Cerebellar cortex (tissue), 1 donor: Measurements from ENCODE around the gene GALNT12.

ENCODE experiments used
- DNase-seq: peaks from one replicate; pipeline ENCODE4 v3.0.0-alpha.2; 2015; ENCODE audit warnings: low spot score

Gene GALNT12

DNA sequence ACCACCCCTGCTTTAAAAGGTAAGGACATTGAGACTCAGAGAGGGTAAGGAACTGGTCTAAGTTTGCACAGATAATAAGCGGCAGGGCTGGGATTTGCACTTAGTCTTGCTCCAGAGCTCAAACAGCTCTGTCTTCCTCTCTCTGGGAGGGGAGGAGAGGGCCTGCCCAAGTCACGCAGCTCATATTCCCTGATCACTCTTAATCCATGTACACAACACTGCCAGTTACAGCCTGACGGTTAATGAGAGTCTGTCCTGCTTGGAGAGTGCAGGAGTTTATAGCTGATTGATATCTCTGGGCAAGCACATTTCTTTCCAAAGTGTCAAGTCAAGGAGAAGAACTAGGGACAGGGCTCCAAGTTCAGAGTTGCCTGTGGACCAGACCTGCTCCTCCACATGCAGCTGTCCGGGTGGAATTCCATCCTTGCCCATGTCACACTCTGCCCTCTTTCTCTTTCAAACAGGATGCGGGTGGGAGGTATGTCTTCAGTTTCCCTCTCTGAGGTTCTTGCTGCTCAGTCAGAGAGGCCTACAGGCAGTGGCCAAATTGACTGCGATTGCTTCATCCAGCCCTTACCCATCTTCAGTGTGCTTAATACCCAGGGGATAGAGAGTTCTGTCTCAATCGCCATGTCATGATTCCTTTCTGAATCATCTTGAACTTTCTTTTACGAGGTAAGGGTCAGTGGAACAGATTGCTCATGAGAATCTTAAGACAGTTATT is 54.5 kb downstream of the GALNT12 start:
- no peak for DNase-seq

DNA sequence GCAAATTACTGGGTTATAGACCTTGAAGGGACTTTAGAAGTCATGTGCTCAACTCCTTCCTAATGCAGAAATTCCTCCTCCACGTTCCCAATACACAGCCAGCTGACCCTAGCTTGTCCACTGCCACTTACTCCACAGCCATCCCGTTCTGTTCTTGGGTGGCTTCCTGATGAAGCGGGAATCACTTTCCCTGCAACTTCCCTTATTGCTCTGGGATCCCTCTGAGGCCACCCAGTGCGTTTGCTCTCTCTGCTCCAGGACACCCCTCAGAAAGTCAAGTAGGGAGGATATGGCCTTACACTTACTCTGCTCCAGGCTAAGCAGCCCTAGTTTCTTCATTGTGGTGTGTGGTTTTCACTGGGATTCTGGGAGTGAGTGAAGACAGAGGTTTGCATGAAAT is 55.5 kb downstream of the GALNT12 start:
- no peak for DNase-seq

DNA sequence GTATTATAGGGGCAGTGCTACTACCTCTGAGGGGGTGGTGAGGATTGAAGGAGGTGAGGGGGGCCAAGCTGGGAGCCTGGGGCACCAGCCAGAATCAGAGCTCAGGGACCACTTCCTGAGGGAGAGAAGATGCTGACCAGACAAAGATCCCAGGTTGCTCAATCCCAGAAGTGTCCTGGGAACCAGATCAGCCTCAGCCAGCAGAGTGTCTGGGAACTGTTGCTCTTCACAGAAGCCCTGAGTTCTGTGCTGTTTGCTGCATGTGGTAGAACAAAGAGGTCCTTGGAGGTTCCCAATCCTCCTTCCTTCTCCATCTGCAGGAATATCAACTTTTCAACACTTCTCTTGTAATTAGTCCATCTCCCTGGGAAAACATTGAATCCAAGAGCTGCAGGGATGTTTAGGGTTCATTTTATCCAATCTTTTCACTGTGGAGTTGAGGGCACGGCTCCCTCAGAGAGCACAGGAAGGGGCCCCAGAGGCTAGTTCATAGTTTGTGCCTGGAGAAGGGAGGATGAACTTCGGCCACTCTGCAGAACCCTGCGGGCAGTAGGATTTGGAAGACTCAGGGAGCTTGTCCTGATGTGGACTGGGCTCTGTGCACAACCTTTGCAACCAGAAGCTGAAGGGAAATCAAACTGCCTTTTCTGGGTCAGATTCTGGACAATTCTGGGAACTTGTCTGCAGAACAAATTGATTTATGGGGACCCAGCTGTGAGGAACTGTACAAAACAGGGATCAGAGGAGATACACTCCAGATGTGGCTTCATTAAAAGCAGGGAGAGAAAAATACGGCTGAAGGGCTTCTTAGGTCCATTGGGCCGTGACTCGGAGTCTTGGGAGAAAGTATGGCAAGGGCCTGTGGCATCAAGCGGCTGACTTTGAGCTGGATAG is 57.1 kb downstream of the GALNT12 start:
- DNase-seq = no peak

DNA sequence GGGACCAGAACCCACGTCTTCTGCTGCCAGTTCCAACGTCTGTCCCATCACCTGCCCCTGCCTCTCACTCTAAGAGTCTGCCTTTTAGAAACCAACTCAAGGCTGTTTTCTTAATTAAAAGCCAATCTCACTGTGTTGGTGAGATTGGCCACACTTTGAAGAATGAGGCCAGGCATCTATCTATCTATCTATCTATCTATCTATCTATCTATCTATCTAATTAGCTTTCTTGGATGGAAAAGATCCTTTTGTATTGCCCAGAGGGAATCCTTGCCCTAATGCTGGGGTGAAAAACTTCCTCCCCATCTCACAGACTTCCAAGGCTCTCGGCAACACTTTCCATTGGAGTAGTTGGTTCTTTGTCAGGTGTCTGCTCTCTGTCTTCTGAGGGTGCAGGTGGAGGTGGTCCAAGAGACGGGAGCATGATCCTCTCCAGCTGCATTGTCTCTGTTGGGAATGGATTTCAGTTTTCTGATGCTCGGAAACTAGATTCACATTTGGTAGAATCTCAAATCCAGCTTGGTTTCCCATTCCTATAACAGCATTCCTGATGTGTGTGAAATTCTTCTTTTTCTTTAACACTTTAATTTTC is 57.9 kb downstream of the GALNT12 start:
- no peak for DNase-seq

- DNase-seq = no peak
Observed at GRCh38 chr9:98866435-98867102, 59.1 kb downstream of the GALNT12 start.

- no peak for DNase-seq
Observed at GRCh38 chr9:98867103-98867428, 59.6 kb downstream of the GALNT12 start.

DNA sequence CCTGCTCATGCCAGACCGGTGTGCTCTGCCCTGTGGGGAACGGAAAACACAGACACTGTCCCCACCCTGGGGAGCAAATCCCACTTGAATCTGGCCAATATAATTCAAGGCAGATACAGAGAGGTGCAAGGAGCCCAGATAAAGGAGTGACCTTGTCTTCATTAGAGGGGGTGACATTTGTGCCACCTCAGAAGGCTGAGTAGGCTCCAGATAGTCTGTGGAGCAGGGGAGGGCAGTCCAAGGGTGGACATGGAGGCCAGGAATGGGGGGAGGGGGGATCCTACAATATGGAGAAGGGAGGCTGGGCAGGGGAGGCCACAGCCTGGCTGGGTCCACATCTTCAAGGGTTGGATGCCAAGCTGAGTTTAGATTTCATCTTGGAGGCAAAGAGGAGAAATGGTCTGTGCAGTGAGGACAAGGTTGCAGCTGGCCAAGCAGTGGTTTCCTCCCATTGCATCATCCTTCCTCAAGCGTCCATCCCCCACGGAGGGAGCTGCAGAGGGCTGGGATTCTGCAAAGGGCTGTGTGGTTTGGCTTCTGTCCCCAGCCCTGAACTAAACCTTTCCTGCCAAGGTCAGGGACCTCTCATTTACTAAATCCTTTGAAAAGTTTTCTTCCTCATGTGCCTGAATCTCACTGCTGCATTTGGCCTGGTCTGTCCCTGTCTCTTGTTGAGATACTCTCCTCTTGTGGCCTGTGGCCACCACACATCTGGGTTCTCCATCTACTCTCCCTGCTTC is 60.1 kb downstream of the GALNT12 start:
- DNase-seq = no peak

- no peak for DNase-seq
Observed at GRCh38 chr9:98869078-98869745, 61.7 kb downstream of the GALNT12 start.

GRCh38 chr9:98869866-98870265 is 62.4 kb downstream of the GALNT12 start:
- no peak for DNase-seq

DNA sequence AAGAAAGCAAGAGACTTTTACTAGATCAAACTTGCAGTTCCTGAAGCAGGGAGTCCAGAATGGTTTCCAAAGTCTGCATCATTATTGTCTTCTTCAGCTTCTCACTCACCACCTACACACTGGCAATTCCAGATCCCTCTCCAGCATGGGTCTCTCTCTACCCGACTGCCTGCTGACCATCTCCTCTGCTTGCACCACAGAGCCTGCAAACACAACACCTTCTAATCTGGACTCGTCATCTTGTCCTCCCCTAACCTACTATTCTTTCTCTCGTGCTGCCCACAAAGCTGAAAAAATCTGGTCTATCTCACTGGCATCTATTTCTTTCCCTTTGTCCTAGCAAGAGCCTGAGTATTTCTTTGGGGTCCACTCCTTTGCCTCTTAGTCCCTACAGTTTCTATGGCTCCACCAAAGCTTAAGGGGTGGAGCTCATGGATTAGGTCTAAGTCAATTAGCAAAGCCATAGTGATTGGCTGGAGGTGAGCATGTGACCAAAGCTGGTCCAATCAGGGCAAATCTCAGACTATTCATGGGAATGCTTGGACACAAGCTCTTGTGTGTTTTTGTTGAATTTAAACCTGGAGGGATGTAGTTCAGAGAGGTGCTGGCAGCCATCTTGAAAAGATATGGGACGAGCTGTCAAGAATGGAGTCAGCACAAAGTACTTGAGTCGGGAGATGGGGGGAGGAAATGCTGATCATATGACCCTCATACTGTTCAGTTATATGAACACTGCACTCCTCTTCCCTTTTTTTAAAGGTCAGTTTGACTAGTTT is 63.5 kb downstream of the GALNT12 start:
- no peak for DNase-seq

DNA sequence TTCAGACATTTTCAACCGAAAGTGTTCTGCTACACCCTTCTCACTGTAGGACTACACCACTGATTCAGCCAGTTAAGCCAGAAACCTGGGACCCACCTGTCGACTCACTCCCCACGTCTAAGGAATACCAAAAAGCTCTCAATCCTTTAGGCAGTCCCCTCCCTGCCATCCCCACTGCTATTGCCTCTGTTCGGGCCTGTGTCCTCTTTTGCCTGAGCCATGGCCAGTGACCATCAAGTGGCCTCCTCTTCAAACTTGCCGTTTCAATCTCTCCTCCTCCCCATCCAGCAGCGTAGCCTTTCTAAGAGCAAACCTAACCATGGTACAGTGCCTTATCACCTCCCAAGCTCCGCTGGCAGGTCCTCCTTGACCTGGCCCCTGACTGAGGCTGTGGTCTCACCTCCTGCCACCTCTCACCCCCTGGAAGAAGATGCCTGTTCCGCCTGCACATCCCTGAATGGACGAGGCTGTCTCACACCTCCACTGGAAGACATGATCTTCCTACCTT is 64.1 kb downstream of the GALNT12 start:
- no peak for DNase-seq

GRCh38 chr9:98873526-98873925 is 66.1 kb downstream of the GALNT12 start:
- DNase-seq = no peak

DNA sequence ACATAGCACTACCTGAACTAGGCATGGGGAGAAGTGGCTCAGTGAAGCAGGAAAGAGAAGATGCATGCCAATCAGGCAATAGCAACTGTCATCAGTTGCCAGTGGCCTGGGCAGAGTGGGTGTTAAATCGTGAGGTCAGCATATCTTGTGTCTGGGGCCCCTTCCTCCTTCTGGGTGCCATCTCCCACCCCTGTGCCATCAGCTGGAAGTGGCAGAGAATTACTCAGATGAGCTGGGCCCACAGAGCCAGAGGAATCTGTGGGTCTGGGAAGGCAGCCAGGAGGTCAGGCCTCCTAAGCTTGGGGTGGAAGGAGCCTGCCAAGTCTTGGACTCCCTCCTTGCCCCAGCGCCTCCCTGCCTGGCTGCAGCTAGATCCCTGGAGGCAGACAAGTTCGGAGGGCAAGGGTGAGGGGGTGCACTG is 66.5 kb downstream of the GALNT12 start:
- DNase-seq = peak; percentile 9

DNA sequence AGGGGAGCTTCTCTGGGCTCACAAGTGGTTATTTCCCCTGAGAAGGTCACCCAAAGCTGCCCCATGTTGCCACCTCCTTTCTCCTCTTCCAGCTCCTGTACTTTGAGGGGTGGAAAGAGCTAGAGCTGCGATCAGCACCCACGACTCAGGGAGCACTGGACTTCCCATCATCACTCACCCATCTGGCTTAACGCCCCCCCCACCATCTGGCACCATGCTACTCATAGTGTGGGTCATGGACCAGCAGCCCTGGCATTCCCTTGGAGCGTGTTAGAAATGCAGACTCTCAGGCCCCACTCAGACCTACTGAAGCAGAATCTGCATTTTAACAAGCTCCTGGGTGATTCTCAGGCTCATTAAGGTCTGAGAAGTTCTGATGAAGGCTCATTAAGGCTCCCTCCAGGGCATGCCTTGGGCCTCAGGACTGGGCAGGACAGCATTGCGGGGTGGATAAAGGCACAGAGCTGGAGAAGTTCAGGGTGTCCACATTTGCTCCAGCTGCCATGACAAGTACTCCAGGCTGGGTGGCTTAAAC is 67.3 kb downstream of the GALNT12 start:
- no peak for DNase-seq

DNA sequence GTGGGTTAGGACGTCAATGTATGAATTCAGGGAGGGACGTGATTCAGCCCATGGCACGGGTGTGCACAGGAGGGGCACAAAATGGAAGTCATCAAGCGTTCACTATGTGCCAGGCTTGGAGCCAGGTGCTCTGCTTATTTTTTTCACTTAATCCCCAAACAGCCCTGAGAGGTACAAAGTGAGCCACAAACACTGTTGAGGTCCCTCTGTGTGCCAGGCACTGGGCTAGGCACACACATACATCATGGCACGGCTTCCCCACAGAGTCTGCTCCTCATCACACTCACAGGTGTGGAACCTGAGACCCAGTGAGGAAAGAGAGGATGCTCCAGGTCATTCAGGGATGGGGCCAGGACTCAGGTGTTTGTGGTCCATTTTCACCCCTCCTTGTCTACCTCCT is 68.1 kb downstream of the GALNT12 start:
- no peak for DNase-seq

- DNase-seq = no peak
Observed at GRCh38 chr9:98877311-98877710, 69.8 kb downstream of the GALNT12 start.

DNA sequence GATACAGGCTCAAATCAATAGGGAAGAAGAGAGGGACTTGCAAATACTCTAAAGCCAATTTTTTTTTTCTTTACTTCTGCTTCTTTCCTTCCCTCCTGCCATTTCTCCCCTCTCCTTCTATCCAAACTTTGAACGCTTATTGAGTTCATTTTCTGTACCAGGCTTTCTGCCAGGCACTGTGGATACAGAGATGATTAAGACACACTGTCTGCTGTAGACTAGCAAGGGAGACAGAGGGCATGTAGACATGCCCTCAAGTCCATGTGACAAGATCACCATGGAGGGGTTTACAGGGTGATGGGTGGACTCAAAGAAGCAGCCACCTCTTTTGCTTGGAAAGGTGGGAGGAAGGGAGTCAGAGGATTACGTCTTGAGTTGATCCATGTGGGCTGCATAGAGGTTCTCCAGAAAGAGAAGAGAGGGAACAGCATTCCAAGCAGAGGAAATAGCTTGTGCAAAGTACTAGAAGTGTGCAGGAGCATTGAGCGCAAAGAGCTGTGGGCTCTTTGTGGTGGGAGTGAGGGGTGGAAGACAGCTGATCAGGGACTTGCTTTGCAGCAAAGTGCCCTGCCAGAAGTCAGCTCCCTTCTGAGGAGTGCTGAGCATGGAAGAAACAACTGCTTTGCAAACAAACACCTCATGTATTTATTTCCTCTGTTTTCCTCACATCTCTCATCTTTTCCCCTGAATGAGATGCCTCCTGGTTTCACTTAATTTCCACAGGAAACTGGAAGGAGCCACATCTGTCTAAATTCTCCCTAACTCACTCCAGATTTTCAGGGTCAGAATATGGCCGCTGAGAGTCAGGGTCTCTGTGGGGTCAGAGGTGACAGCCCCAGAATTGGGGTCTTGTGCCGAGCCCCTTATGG is 71.9 kb downstream of the GALNT12 start:
- no peak for DNase-seq

DNA sequence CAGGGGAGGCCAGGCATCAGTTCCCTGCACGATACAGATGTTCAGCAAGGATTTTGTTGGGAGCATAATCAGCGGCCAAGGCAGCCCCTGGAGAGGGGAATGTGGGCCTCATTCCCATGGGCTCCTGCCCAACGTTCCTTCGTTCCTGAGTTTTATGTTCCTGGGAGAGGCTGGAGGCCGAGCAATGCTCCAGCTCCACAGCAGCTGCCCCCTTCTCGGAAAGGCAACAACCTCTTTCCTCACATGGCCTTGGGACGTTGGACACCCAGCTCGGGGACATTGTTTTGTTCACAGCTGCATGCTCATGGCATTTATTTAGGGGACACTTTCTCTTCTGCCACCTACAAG is 72.5 kb downstream of the GALNT12 start:
- DNase-seq = no peak
